HCT116 (cell line): ENCODE measurements around the gene RELL1. TPM values are rescaled to one million over a fixed set of nuclear protein-coding genes. Genes with fewer than 3 reads are reported as not detected.
"Not testable (repeated sequence)": the region's sequence is repeated elsewhere in the genome, so short reads cannot be mapped to it uniquely, and the experiment has no call there.

Experiments used
- ATAC-seq: fragments of 200-7000 bp; cut with Tn5 transposase; 2 replicates; pipeline ENCODE4 v1.9.1; 2020; ENCODE audit warnings: mild to moderate bottlenecking, moderate library complexity
- BruUV-seq: library from RNA; stranded (reverse); fragments of 400-500 nt; replicated peaks from 2 replicates; lab custom pipeline; 2021; lab: Mats Ljungman, UMichigan
- CTCF ChIA-PET: fragments of 300-600 bp; sonication (Branson Sonifier 250); formaldehyde crosslinking; loops from one replicate; lab custom pipeline; 2021; ENCODE audit warnings: antibody characterized with exemption; lab: Charles Lee
- POLR2A ChIA-PET: fragments of 300-600, 350-600 bp; sonication (Branson Sonifier 250); formaldehyde crosslinking; loops from one replicate; lab custom pipeline; 2021; ENCODE audit warnings: antibody characterized with exemption; lab: Charles Lee
- RAD21 ChIA-PET, 2 experiments: fragments of 300-600 bp; sonication (Branson Sonifier 250); formaldehyde crosslinking; loops; one replicate each; lab custom pipeline; 2023; ENCODE audit warnings: low total read pairs in 2 of 2; ENCODE audit not compliant: uncharacterized antibody in 2 of 2, unreplicated experiment in 2 of 2, low non-redundant PET in 1 of 2; lab: Charles Lee
- DNase-seq: peaks from one replicate; pipeline ENCODE4 v3.0.0-alpha.2; 2010; ENCODE audit warnings: low read depth, low spot score
- H2AFZ ChIP-seq: fragments of 200-600 bp; shearing (Covaris generic), sonication (generic); 2 replicates; pipeline ENCODE4 v1.6.1; 2017; ENCODE audit warnings: low read depth, mixed run types, mixed read lengths, antibody characterized with exemption, low read length; ENCODE audit not compliant: poor library complexity, severe bottlenecking
- H3K27ac ChIP-seq: 2 replicates; pipeline ENCODE4 v1.5.1; 2012; ENCODE audit warnings: low read depth, low read length
- H3K27me3 ChIP-seq: fragments of 200-600 bp; sonication (generic); 2 replicates; pipeline ENCODE4 v1.6.1; 2016; ENCODE audit warnings: mixed run types, low read length, mixed read lengths; ENCODE audit not compliant: insufficient read depth
- H3K36me3 ChIP-seq, 2 experiments: fragments of 200-500 bp in 1 of 2; fragments of 200-600 bp in 1 of 2; sonication (Bioruptor generic) in 1 of 2; sonication (generic) in 1 of 2; 2 replicates each; pipeline versions ENCODE4 v1.5.1 to v1.6.1; 2014 to 2016; ENCODE audit warnings: low read length in 2 of 2, inconsistent platforms in 1 of 2, mixed read lengths in 1 of 2, mixed run types in 1 of 2; ENCODE audit not compliant: insufficient read depth in 2 of 2, control insufficient read depth in 1 of 2
- H3K4me1 ChIP-seq, 2 experiments: fragments of 200-600 bp in 1 of 2; sonication (generic) in 1 of 2; 2 replicates each; pipeline versions ENCODE4 v1.5.1 to v1.6.1; 2012 to 2017; ENCODE audit warnings: low read length in 2 of 2, inconsistent platforms in 1 of 2, mild to moderate bottlenecking in 1 of 2, mixed read lengths in 1 of 2, mixed run types in 1 of 2, moderate library complexity in 1 of 2; ENCODE audit not compliant: insufficient read depth in 2 of 2, control insufficient read depth in 1 of 2
- H3K4me2 ChIP-seq: fragments of 200-600 bp; sonication (generic); 2 replicates; pipeline ENCODE4 v1.6.1; 2017; ENCODE audit warnings: mixed run types, low read length, mixed read lengths
- H3K4me3 ChIP-seq, 2 experiments: fragments of 200-600 bp in 1 of 2; sonication (generic) in 1 of 2; replicated peaks in 1 of 2; 2 replicates each; pipeline ENCODE4 v1.5.1; 2011 to 2016; ENCODE audit warnings: low read length in 2 of 2, control low read depth in 1 of 2, low read depth in 1 of 2, mild to moderate bottlenecking in 1 of 2, mixed read lengths in 1 of 2, mixed run types in 1 of 2
- H3K79me2 ChIP-seq: fragments of 200-600 bp; sonication (generic); 2 replicates; pipeline ENCODE4 v1.6.1; 2017; ENCODE audit warnings: mild to moderate bottlenecking, mixed run types, low read length, moderate library complexity, mixed read lengths; ENCODE audit not compliant: insufficient read depth
- H3K9ac ChIP-seq: fragments of 200-600 bp; sonication (generic); 2 replicates; pipeline ENCODE4 v1.6.1; 2016; ENCODE audit warnings: low read length, mixed read lengths
- H3K9me2 ChIP-seq: fragments of 200-600 bp; sonication (generic), shearing (Covaris generic); 2 replicates; pipeline ENCODE4 v1.6.1; 2017; ENCODE audit warnings: mixed run types, mild to moderate bottlenecking, moderate library complexity; ENCODE audit not compliant: insufficient read depth
- H3K9me3 ChIP-seq, 2 experiments: fragments of 200-500 bp in 1 of 2; fragments of 200-600 bp in 1 of 2; sonication (Bioruptor generic) in 1 of 2; sonication (generic) in 1 of 2; 2 replicates each; pipeline ENCODE4 v1.6.1; 2014 to 2017; ENCODE audit warnings: low read length in 2 of 2, mixed read lengths in 2 of 2, inconsistent platforms in 1 of 2, low read depth in 1 of 2, mild to moderate bottlenecking in 1 of 2, mixed run types in 1 of 2, moderate library complexity in 1 of 2; ENCODE audit not compliant: control insufficient read depth in 1 of 2, insufficient read depth in 1 of 2
- H4K20me1 ChIP-seq: fragments of 200-600 bp; sonication (generic), shearing (Covaris generic); 2 replicates; pipeline ENCODE4 v1.6.1; 2017; ENCODE audit warnings: mixed run types, mild to moderate bottlenecking, moderate library complexity; ENCODE audit not compliant: insufficient read depth
- ATF3 ChIP-seq: IDR thresholded peaks from 2 replicates; pipeline ENCODE4 v1.6.1; 2012
- CEBPB ChIP-seq: IDR thresholded peaks from 2 replicates; pipeline ENCODE4 v1.6.1; 2012; ENCODE audit warnings: low read depth
- EGR1 ChIP-seq: IDR thresholded peaks from 2 replicates; pipeline ENCODE4 v1.6.1; 2012; ENCODE audit warnings: low read depth
- EZH2 ChIP-seq: fragments of 200-600 bp; sonication (generic); IDR thresholded peaks from 2 replicates; pipeline ENCODE4 v1.6.1; 2017; ENCODE audit warnings: antibody characterized with exemption, mixed run types
- JUND ChIP-seq: IDR thresholded peaks from 2 replicates; pipeline ENCODE4 v1.6.1; 2012
- POLR2A ChIP-seq: IDR thresholded peaks from 2 replicates; pipeline ENCODE4 v1.7.0; 2011; ENCODE audit warnings: borderline replicate concordance; ENCODE audit not compliant: insufficient read depth, insufficient read length; ENCODE audit errors: extremely low read depth
- POLR2AphosphoS5 ChIP-seq: IDR thresholded peaks from 2 replicates; pipeline ENCODE4 v1.6.1; 2011; ENCODE audit warnings: mild to moderate bottlenecking, low read depth, low read length, moderate library complexity
- SIN3A ChIP-seq: IDR thresholded peaks from 2 replicates; pipeline ENCODE4 v1.6.1; 2012; ENCODE audit warnings: low read depth
- TCF7L2 ChIP-seq: IDR thresholded peaks from 2 replicates; pipeline ENCODE4 v1.7.0; 2011; ENCODE audit warnings: borderline replicate concordance, inconsistent platforms; ENCODE audit not compliant: insufficient read depth, insufficient read length; ENCODE audit errors: extremely low read depth
- YY1 ChIP-seq: IDR thresholded peaks from 2 replicates; pipeline ENCODE4 v1.6.1; 2011; ENCODE audit warnings: low read length, low read depth, moderate library complexity, mild to moderate bottlenecking; ENCODE audit not compliant: insufficient replicate concordance; ENCODE audit errors: extremely low read depth
- ZNF274 ChIP-seq: fragments of 200-500 bp; sonication (Bioruptor generic); IDR thresholded peaks from 2 replicates; pipeline ENCODE4 v1.6.1; 2014; ENCODE audit warnings: mild to moderate bottlenecking, low read depth, low read length, inconsistent platforms
- intact Hi-C: fragments of 100-400 bp; cut with micrococcal nuclease; formaldehyde crosslinking; loops from 2 replicates; pipeline ENCODE4 v1.10.0; 2022
- total RNA-seq: library from RNA; stranded (reverse); gene quantifications from one replicate; pipeline ENCODE4 v1.2.1, GENCODE V29; 2021; ENCODE audit not compliant: unreplicated experiment
- TF ChIP-seq, protein P1 (sequence below): IDR thresholded peaks from 2 replicates; pipeline ENCODE4 v1.6.1; 2011; ENCODE audit warnings: mild to moderate bottlenecking, low read length, moderate library complexity; ENCODE audit not compliant: insufficient replicate concordance; ENCODE audit errors: extremely low read depth
- TF ChIP-seq, protein P2 (sequence below): IDR thresholded peaks from 2 replicates; pipeline ENCODE4 v1.6.1; 2012

Gene RELL1
- total RNA-seq, 1 experiment from 2014 or later = 30.2 TPM

GRCh38 chr4:37671072-37671471 lies 15.1 kb downstream of the RELL1 start (continued):
- TF ChIP-seq EZH2 (no peak), CEBPB (no peak), SIN3A (no peak), EGR1 (no peak), POLR2A (no peak)
- TF ChIP-seq, protein P1, sequence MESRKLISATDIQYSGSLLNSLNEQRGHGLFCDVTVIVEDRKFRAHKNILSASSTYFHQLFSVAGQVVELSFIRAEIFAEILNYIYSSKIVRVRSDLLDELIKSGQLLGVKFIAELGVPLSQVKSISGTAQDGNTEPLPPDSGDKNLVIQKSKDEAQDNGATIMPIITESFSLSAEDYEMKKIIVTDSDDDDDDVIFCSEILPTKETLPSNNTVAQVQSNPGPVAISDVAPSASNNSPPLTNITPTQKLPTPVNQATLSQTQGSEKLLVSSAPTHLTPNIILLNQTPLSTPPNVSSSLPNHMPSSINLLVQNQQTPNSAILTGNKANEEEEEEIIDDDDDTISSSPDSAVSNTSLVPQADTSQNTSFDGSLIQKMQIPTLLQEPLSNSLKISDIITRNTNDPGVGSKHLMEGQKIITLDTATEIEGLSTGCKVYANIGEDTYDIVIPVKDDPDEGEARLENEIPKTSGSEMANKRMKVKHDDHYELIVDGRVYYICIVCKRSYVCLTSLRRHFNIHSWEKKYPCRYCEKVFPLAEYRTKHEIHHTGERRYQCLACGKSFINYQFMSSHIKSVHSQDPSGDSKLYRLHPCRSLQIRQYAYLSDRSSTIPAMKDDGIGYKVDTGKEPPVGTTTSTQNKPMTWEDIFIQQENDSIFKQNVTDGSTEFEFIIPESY = no peak
- TF ChIP-seq, all 23 proteins: peak for 0

DNA sequence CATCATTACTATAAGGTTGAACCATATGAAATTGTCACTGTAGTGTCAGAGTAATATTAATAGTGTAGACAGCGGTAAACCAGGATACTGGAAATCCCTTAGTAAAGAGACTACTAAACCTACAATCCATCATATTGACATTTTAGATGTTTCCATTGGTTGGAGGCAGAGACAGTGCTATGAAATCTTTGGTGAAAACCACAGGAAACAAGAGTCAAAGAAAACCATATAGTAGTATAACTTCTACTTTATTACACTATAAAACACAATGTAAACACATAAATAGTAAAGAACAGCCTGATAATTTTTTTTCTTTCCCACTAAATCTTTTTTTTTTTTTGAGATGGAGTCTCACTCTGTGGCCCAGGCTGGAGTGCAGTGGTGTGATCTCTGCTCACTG lies 15.9 kb downstream of the RELL1 start:
- Histone ChIP-seq H3K4me2 (peak overlapping the region; percentile 50), H2AFZ (no peak overlapping the region), H3K4me3 (no peak overlapping the region), H4K20me1 (no peaks in the 10 kb centered on the region), H3K9ac (peak overlapping the region; percentile 41; the same call in 1 of the 2 replicates), H3K79me2 (peaks cover 43% of the 10 kb centered on the region), H3K9me2 (no peaks in the 10 kb centered on the region), H3K4me1 (peaks cover 28 to 51% of the 10 kb centered on the region in 2 experiments), H3K36me3 (no peaks in the 10 kb centered on the region), H3K27ac (no peak overlapping the region), H3K9me3 (no peaks in the 10 kb centered on the region), H3K27me3 (no peaks in the 10 kb centered on the region)
- ChIA-PET CTCF (no interaction called here), RAD21 (no interaction called here), POLR2A (no interaction called here)
- intact Hi-C loops = no loop called here
- TF ChIP-seq ATF3 (no peak), JUND (no peak), YY1 (no peak), EGR1 (no peak), TCF7L2 (no peak), POLR2AphosphoS5 (no peak), ZNF274 (no peak), SIN3A (no peak)
- TF ChIP-seq, protein P1 = no peak
- TF ChIP-seq, protein P2, sequence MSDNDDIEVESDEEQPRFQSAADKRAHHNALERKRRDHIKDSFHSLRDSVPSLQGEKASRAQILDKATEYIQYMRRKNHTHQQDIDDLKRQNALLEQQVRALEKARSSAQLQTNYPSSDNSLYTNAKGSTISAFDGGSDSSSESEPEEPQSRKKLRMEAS = no peak
- BruUV-seq = no TSS peak
- DNase-seq = no peak
- no peak for ATAC-seq

- ATAC-seq, H3K4me3 ChIP-seq, BruUV-seq, H3K9me3 ChIP-seq, H3K27me3 ChIP-seq, RAD21 ChIA-PET, H3K27ac ChIP-seq, H3K9ac ChIP-seq, POLR2A ChIA-PET, H4K20me1 ChIP-seq, H3K4me2 ChIP-seq, H3K9me2 ChIP-seq, H3K36me3 ChIP-seq, H2AFZ ChIP-seq, DNase-seq, CTCF ChIA-PET: not testable (repeated sequence)
- H3K4me1 ChIP-seq = peaks cover 32 to 59% of the 10 kb centered on the region in 2 experiments
- H3K79me2 ChIP-seq = peaks cover 51% of the 10 kb centered on the region
- intact Hi-C loops = loop anchor here (5.0 kb wide), 1 partner anchor 67 kb away; no protein-coding TSS in a partner anchor
These were observed 17.1 kb downstream of the RELL1 start for GRCh38 chr4:37669124-37669523.
